ENCODE results near the gene CYLD. TPM values are rescaled to one million over a fixed set of nuclear protein-coding genes. Genes with fewer than 3 reads are reported as not detected.
A peak's percentile ranks its signal among the peaks of the same experiment; 100 is the strongest.

CYLD gene
- polyA plus RNA-seq, 1 donor (not counting 4 experiments of a cell fraction or from before 2014, with no cell fraction given), result 24.7 TPM

DNA sequence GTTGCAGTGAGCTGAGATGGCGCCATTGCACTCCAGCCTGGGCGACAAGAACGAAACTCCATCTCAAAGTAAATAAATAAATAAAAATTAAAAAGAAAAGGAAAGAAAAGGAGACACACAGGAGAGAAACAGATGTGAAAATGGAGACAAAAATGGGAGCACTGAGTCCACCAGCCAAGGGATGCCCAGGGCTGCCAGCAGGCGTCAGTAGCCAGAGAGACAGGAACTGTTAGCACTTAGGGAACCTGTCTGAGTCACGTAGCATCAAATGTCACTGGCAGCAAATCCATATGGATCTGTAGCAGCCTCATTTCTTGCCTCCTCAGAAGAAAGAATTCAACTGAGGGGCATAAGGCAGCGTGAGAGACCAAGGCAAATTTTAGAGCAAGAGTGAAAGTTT, 79.7 kb downstream of the CYLD start:
- Histone ChIP-seq H3K4me2 (ENCODE audit: control insufficient read depth, extremely low read depth, insufficient read depth, low read depth, low read length) (no peak overlapping the region), H3K4me1 (ENCODE audit: control insufficient read depth, extremely low read depth, insufficient read depth, low read length) (no peaks in the 10 kb centered on the region), H3K9me3 (ENCODE audit: control insufficient read depth, low read depth, low read length) (no peaks in the 10 kb centered on the region), H3K9me1 (ENCODE audit: control insufficient read depth, extremely low read depth, insufficient read depth, low read length) (no peaks in the 10 kb centered on the region), H3K4me3 (ENCODE audit: control insufficient read depth in 2 of 3, extremely low read depth in 1 of 3, insufficient read depth in 2 of 3, low read depth in 1 of 3, low read length in 3 of 3) (no peak overlapping the region), H3K36me3 (ENCODE audit: control insufficient read depth in 2 of 2, extremely low read depth in 1 of 2, insufficient read depth in 2 of 2, low read length in 2 of 2) (no peaks in the 10 kb centered on the region), H3K79me2 (ENCODE audit: control insufficient read depth, insufficient read depth, low read length) (no peaks in the 10 kb centered on the region), H2AFZ (ENCODE audit: control insufficient read depth, low read length) (no peak overlapping the region), H3K27ac (ENCODE audit: control insufficient read depth, insufficient read depth, low read length) (no peak overlapping the region), H3K9ac (ENCODE audit: control insufficient read depth, extremely low read depth, insufficient read depth, low read length) (no peak overlapping the region), H4K20me1 (ENCODE audit: control insufficient read depth, extremely low read depth, insufficient read depth, low read length) (no peaks in the 10 kb centered on the region), H3K27me3 (ENCODE audit: control insufficient read depth, extremely low read depth, insufficient read depth, low read length) (no peaks in the 10 kb centered on the region)
- FAIRE-seq (no peak), DNase-seq (ENCODE audit: low read depth, low spot score) (no peak)
- dilution Hi-C loops (cut with MboI; ENCODE audit: extremely low pct_ligation_motif_present, low sequenced_read_pairs), result no loop called here
- TF ChIP-seq EZH2 (IDR thresholded peaks at IDR 0.05; ENCODE audit: low read length), result no peak
- TF ChIP-seq, protein P1, sequence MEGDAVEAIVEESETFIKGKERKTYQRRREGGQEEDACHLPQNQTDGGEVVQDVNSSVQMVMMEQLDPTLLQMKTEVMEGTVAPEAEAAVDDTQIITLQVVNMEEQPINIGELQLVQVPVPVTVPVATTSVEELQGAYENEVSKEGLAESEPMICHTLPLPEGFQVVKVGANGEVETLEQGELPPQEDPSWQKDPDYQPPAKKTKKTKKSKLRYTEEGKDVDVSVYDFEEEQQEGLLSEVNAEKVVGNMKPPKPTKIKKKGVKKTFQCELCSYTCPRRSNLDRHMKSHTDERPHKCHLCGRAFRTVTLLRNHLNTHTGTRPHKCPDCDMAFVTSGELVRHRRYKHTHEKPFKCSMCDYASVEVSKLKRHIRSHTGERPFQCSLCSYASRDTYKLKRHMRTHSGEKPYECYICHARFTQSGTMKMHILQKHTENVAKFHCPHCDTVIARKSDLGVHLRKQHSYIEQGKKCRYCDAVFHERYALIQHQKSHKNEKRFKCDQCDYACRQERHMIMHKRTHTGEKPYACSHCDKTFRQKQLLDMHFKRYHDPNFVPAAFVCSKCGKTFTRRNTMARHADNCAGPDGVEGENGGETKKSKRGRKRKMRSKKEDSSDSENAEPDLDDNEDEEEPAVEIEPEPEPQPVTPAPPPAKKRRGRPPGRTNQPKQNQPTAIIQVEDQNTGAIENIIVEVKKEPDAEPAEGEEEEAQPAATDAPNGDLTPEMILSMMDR (optimal IDR thresholded peaks at IDR 0.05 in 1 of 3, IDR thresholded peaks at IDR 0.05 in 1 of 3, conservative IDR thresholded peaks at IDR 0.05 in 1 of 3; ENCODE audit: extremely low read depth in 1 of 3, insufficient read depth in 2 of 3, low read length in 3 of 3), result peak in 2 of 3 experiments; percentile 39 to 40

DNA sequence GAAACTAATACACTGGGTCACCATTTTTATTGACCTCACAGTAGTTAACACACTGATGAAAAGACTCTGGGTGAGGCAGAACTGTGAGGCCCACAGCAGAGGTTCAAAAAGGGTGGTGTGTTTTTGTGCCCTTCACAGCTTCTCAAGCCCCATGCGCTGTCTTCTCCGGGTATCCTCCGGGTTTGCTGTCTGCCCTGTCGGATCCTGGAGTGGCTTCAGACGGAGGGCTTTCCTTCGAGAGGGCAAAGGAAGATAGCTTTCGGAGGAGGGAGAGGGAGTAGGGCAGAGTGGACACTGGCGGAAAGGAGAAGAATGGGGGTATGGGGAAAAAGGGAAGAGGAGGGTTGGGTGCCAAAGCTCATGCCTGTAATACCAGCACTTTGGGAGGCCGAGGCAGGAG, 80.8 kb downstream of the CYLD start:
- Histone ChIP-seq H3K79me2 (ENCODE audit: control insufficient read depth, insufficient read depth, low read length) (no peaks in the 10 kb centered on the region), H3K4me2 (ENCODE audit: control insufficient read depth, extremely low read depth, insufficient read depth, low read depth, low read length) (no peak overlapping the region), H3K4me3 (ENCODE audit: control insufficient read depth in 2 of 3, extremely low read depth in 1 of 3, insufficient read depth in 2 of 3, low read depth in 1 of 3, low read length in 3 of 3) (no peak overlapping the region), H3K9ac (ENCODE audit: control insufficient read depth, extremely low read depth, insufficient read depth, low read length) (no peak overlapping the region), H3K27me3 (ENCODE audit: control insufficient read depth, extremely low read depth, insufficient read depth, low read length) (no peaks in the 10 kb centered on the region), H3K9me1 (ENCODE audit: control insufficient read depth, extremely low read depth, insufficient read depth, low read length) (no peaks in the 10 kb centered on the region), H3K27ac (ENCODE audit: control insufficient read depth, insufficient read depth, low read length) (no peak overlapping the region), H3K4me1 (ENCODE audit: control insufficient read depth, extremely low read depth, insufficient read depth, low read length) (no peaks in the 10 kb centered on the region), H4K20me1 (ENCODE audit: control insufficient read depth, extremely low read depth, insufficient read depth, low read length) (no peaks in the 10 kb centered on the region), H2AFZ (ENCODE audit: control insufficient read depth, low read length) (no peak overlapping the region), H3K9me3 (ENCODE audit: control insufficient read depth, low read depth, low read length) (no peaks in the 10 kb centered on the region), H3K36me3 (ENCODE audit: control insufficient read depth in 2 of 2, extremely low read depth in 1 of 2, insufficient read depth in 2 of 2, low read length in 2 of 2) (no peaks in the 10 kb centered on the region)
- dilution Hi-C loops (cut with MboI; ENCODE audit: extremely low pct_ligation_motif_present, low sequenced_read_pairs), result no loop called here
- DNase-seq (ENCODE audit: low read depth, low spot score) (no peak), FAIRE-seq (no peak)
- no peak for TF ChIP-seq EZH2 (IDR thresholded peaks at IDR 0.05; ENCODE audit: low read length)
- TF ChIP-seq, protein P1 (optimal IDR thresholded peaks at IDR 0.05 in 1 of 3, IDR thresholded peaks at IDR 0.05 in 1 of 3, conservative IDR thresholded peaks at IDR 0.05 in 1 of 3; ENCODE audit: extremely low read depth in 1 of 3, insufficient read depth in 2 of 3, low read length in 3 of 3), result no peak
